Hepatocyte (in vitro differentiated cells): ENCODE results near the gene CARD8. TPM values are rescaled to one million over a fixed set of nuclear protein-coding genes. Genes with fewer than 3 reads are reported as not detected.

ENCODE experiments used
- DNase-seq: peaks from one replicate; pipeline ENCODE4 v3.0.0-alpha.2; 2016; ENCODE audit warnings: low spot score
- H2AFZ ChIP-seq: fragments of 200-600 bp; sonication (generic); 2 replicates; pipeline ENCODE4 v1.6.0; 2016; ENCODE audit warnings: antibody characterized with exemption, mild to moderate bottlenecking
- H3K27ac ChIP-seq: fragments of 200-600 bp; sonication (generic); 2 replicates; pipeline ENCODE4 v1.5.1; 2016; ENCODE audit warnings: mild to moderate bottlenecking
- H3K27me3 ChIP-seq: fragments of 200-600 bp; sonication (generic); 2 replicates; pipeline ENCODE4 v1.6.1; 2016
- H3K36me3 ChIP-seq: fragments of 200-600 bp; sonication (generic); replicated peaks from 2 replicates; pipeline ENCODE4 v1.5.1; 2016; ENCODE audit warnings: low read depth; ENCODE audit not compliant: insufficient read depth
- H3K4me1 ChIP-seq: fragments of 200-600 bp; sonication (generic); 2 replicates; pipeline ENCODE4 v1.5.1; 2016; ENCODE audit warnings: mild to moderate bottlenecking, moderate library complexity; ENCODE audit not compliant: insufficient read depth
- H3K4me2 ChIP-seq: fragments of 200-600 bp; sonication (generic); 2 replicates; pipeline ENCODE4 v1.6.0; 2016
- H3K4me3 ChIP-seq: fragments of 200-600 bp; sonication (generic); 2 replicates; pipeline ENCODE4 v1.5.1; 2016; ENCODE audit warnings: mild to moderate bottlenecking
- H3K79me2 ChIP-seq: fragments of 200-600 bp; sonication (generic); 2 replicates; pipeline ENCODE4 v1.6.0; 2017; ENCODE audit warnings: mild to moderate bottlenecking
- H3K9me2 ChIP-seq: fragments of 200-600 bp; sonication (generic); replicated peaks from 2 replicates; pipeline ENCODE4 v1.6.0; 2017; ENCODE audit warnings: mild to moderate bottlenecking; ENCODE audit not compliant: insufficient read depth
- H3K9me3 ChIP-seq: fragments of 200-600 bp; sonication (generic); 2 replicates; pipeline ENCODE4 v1.5.1; 2016; ENCODE audit warnings: low read depth, mild to moderate bottlenecking
- H4K20me1 ChIP-seq: fragments of 200-600 bp; sonication (generic); 2 replicates; pipeline ENCODE4 v1.6.0; 2016; ENCODE audit warnings: mild to moderate bottlenecking; ENCODE audit not compliant: insufficient read depth, poor library complexity, severe bottlenecking
- EZH2 ChIP-seq: fragments of 200-600 bp; sonication (generic); IDR thresholded peaks from 2 replicates; pipeline ENCODE4 v1.6.1; 2016; ENCODE audit warnings: antibody characterized with exemption, mild to moderate bottlenecking, borderline replicate concordance
- EZH2phosphoT487 ChIP-seq: fragments of 200-600 bp; sonication (generic); IDR thresholded peaks from one replicate; pipeline ENCODE4 v1.6.1; 2018; ENCODE audit warnings: antibody characterized with exemption, mild to moderate bottlenecking, low read depth, moderate library complexity; ENCODE audit not compliant: unreplicated experiment, severe bottlenecking
- WGBS: methylation state at CpG from one replicate; pipeline ENCODE4 v1.1.6; 2016; ENCODE audit warnings: low lambda C conversion rate; ENCODE audit errors: missing lambda C conversion rate; 5-methylcytosine and 5-hydroxymethylcytosine counted together
- polyA plus RNA-seq: library from polyadenylated mRNA; unstranded; fragments of >200 nt; fragmentation: Nextera tagmentation; extraction: Ambion mirVana; gene quantifications from 2 replicates; pipeline ENCODE4 v1.2.1, GENCODE V29; 2016
- total RNA-seq: library from RNA; depleted of rRNA; stranded (reverse); fragments of >200 nt; gene quantifications from 2 replicates; pipeline ENCODE4 v1.2.3, GENCODE V29; 2014
- TF ChIP-seq, protein P1 (sequence below): fragments of 200-600 bp; sonication (generic); IDR thresholded peaks from 2 replicates; pipeline ENCODE4 v1.5.1; 2016; ENCODE audit warnings: antibody characterized with exemption, mild to moderate bottlenecking; ENCODE audit not compliant: poor library complexity

Gene CARD8
- total and polyA plus RNA-seq, 2 experiments from 2014 or later: 7.6 to 17.0 TPM

GRCh38 chr19:48196933-48197665, 58.6 kb downstream of the CARD8 start:
- H3K4me1 ChIP-seq: no peaks in the 10 kb centered on the region
- H3K9me2 ChIP-seq: no peaks in the 10 kb centered on the region
- H3K79me2 ChIP-seq: no peaks in the 10 kb centered on the region
- TF ChIP-seq, protein P1, sequence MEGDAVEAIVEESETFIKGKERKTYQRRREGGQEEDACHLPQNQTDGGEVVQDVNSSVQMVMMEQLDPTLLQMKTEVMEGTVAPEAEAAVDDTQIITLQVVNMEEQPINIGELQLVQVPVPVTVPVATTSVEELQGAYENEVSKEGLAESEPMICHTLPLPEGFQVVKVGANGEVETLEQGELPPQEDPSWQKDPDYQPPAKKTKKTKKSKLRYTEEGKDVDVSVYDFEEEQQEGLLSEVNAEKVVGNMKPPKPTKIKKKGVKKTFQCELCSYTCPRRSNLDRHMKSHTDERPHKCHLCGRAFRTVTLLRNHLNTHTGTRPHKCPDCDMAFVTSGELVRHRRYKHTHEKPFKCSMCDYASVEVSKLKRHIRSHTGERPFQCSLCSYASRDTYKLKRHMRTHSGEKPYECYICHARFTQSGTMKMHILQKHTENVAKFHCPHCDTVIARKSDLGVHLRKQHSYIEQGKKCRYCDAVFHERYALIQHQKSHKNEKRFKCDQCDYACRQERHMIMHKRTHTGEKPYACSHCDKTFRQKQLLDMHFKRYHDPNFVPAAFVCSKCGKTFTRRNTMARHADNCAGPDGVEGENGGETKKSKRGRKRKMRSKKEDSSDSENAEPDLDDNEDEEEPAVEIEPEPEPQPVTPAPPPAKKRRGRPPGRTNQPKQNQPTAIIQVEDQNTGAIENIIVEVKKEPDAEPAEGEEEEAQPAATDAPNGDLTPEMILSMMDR: no peak
- no peak for TF ChIP-seq EZH2phosphoT487
- no peak for TF ChIP-seq EZH2
- no peak overlapping the region for H3K4me3 ChIP-seq
- no peaks in the 10 kb centered on the region for H3K27me3 ChIP-seq
- WGBS: 88% methylated on average over 10 of the region's 13 CpGs
- H3K27ac ChIP-seq: no peak overlapping the region
- H3K36me3 ChIP-seq: no peaks in the 10 kb centered on the region
- H2AFZ ChIP-seq: no peak overlapping the region
- DNase-seq: no peak
- H4K20me1 ChIP-seq: no peaks in the 10 kb centered on the region
- H3K4me2 ChIP-seq: no peak overlapping the region
- no peaks in the 10 kb centered on the region for H3K9me3 ChIP-seq

DNA sequence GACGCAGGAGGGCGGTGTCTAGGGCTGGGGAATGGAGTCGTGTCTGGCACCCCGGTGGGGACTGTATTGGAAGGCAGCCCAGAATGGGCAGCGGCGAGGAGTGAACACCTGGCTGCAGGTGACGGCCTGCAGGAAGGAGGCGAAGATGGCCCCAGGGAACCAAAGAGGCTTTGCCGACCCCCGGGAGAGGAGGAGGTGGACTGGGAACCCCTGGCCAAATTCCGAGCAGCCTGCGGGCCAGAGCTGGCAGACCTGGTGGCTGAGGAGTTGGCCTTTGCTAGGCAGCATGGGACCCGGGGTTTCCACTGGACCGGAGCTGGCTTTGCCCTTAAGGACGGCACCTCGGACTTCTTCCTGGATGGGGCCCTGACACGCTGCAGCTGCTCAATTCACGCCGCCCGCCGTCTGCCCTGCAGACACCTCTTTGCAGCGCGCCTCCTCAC, 59.4 kb downstream of the CARD8 start:
- Histone ChIP-seq H3K27me3 (no peaks in the 10 kb centered on the region), H3K4me1 (no peaks in the 10 kb centered on the region), H3K27ac (no peak overlapping the region), H4K20me1 (no peaks in the 10 kb centered on the region), H3K79me2 (no peaks in the 10 kb centered on the region), H3K9me3 (no peaks in the 10 kb centered on the region), H3K4me2 (no peak overlapping the region), H3K9me2 (no peaks in the 10 kb centered on the region), H3K4me3 (no peak overlapping the region), H3K36me3 (no peaks in the 10 kb centered on the region), H2AFZ (no peak overlapping the region)
- DNase-seq: no peak
- WGBS: 92% methylated on average over 20 of the region's 23 CpGs
- TF ChIP-seq EZH2phosphoT487 (no peak), EZH2 (no peak)
- TF ChIP-seq, protein P1: no peak

DNA sequence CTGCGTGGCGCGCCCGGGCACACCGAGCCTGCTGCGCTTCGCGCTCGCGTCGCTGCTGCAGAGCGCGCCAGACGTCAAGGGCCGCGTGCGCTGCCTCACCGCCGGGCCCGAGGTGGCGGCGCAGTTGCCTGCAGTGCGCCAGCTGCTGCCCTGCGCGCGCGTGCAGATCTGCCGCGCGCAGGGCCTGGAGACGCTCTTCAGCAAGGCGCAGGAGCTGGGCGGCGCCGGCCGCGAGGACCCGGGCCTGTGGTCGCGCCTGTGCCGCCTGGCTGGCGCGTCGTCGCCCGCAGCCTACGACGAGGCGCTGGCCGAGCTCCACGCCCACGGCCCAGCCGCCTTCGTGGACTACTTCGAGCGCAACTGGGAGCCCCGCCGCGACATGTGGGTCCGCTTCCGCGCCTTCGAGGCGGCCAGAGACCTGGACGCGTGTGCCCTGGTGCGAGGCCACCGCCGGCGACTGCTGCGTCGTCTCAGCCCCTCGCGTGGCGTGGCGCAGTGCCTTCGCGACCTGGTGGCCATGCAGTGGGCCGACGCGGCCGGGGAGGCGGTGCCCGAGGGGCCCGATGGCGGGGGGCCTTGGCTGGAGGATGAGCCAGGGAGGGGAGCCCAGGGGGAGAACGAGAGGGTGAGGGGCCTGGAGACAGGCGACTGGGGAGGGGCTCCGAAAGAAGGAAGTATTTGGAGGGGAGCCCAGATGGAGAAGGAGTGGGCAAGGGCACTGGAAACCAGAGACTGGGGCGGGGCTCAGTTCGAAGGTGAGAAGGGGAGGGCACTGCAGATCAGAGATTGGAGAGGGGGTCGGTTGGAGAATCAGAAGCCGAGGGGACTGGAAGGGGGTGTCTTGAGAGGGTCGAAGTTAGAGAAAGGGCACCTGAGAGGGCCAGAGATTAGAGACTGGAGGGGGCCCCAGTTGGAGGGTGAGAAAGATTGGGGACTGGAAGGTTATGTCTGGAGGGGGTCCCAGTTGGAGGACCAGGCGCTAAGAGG, 60.6 kb downstream of the CARD8 start:
- H3K9me3 ChIP-seq: no peaks in the 10 kb centered on the region
- H4K20me1 ChIP-seq: no peaks in the 10 kb centered on the region
- no peaks in the 10 kb centered on the region for H3K36me3 ChIP-seq
- no peaks in the 10 kb centered on the region for H3K79me2 ChIP-seq
- no peak overlapping the region for H2AFZ ChIP-seq
- no peak overlapping the region for H3K27ac ChIP-seq
- WGBS: 96% methylated on average over 47 of the region's 95 CpGs
- H3K9me2 ChIP-seq: no peaks in the 10 kb centered on the region
- H3K4me2 ChIP-seq: no peak overlapping the region
- no peak for DNase-seq
- no peaks in the 10 kb centered on the region for H3K27me3 ChIP-seq
- TF ChIP-seq, protein P1: no peak
- no peak for TF ChIP-seq EZH2
- TF ChIP-seq EZH2phosphoT487: no peak
- H3K4me3 ChIP-seq: no peak overlapping the region
- no peaks in the 10 kb centered on the region for H3K4me1 ChIP-seq
